IMR-90 (cell line): ENCODE data around the gene PPARD. TPM values are rescaled to one million over a fixed set of nuclear protein-coding genes. Genes with fewer than 3 reads are reported as not detected.

Experiments
- ATAC-seq: fragments of 200-7000 bp; cut with Tn5 transposase; 2 replicates; pipeline ENCODE4 v1.9.1; 2020; ENCODE audit warnings: low read depth, mild to moderate bottlenecking, moderate library complexity
- BruUV-seq: library from RNA; stranded (reverse); fragments of 400-500 nt; replicated peaks from 2 replicates; lab custom pipeline; 2021; lab: Mats Ljungman, UMichigan
- CTCF ChIA-PET: fragments of 300-600 bp; formaldehyde crosslinking; extraction: SDS; loops from one replicate; lab custom pipeline; 2021; ENCODE audit warnings: antibody characterized with exemption; lab: Yijun Ruan, JAX
- POLR2A ChIA-PET: fragments of 300-600 bp; sonication (Branson Sonifier 250); formaldehyde crosslinking; loops from one replicate; lab custom pipeline; 2022; ENCODE audit warnings: antibody characterized with exemption; ENCODE audit not compliant: unreplicated experiment; lab: Charles Lee
- DNase-seq: peaks from one replicate; pipeline ENCODE4 v3.0.0; 2013
- H2AFZ ChIP-seq: replicated peaks from 2 replicates; pipeline ENCODE3; 2013; ENCODE audit warnings: low read length, mild to moderate bottlenecking; ENCODE audit not compliant: poor library complexity
- H2AK5ac ChIP-seq: 2 replicates; pipeline ENCODE4 v1.6.1; 2013; ENCODE audit warnings: low read depth, low read length, inconsistent platforms
- H2AK9ac ChIP-seq: replicated peaks from 2 replicates; pipeline ENCODE3; 2013; ENCODE audit warnings: mild to moderate bottlenecking, low read depth, low read length, moderate library complexity; ENCODE audit not compliant: poor library complexity
- H2BK120ac ChIP-seq: 2 replicates; pipeline ENCODE4 v1.6.1; 2013; ENCODE audit warnings: low read depth, low read length, inconsistent platforms
- H2BK15ac ChIP-seq: 3 replicates; pipeline ENCODE4 v1.6.1; 2013; ENCODE audit warnings: low read depth, low read length, inconsistent platforms
- H2BK20ac ChIP-seq: 2 replicates; pipeline ENCODE4 v1.6.1; 2013; ENCODE audit warnings: low read depth, mild to moderate bottlenecking, inconsistent platforms, low read length, moderate library complexity
- H2BK5ac ChIP-seq: 2 replicates; pipeline ENCODE4 v1.6.1; 2013; ENCODE audit warnings: mild to moderate bottlenecking, low read depth, low read length, inconsistent platforms; ENCODE audit not compliant: poor library complexity, severe bottlenecking
- H3K14ac ChIP-seq: replicated peaks from 2 replicates; pipeline ENCODE4 v1.6.1; 2013; ENCODE audit warnings: low read depth, low read length, inconsistent platforms
- H3K18ac ChIP-seq: 2 replicates; pipeline ENCODE4 v1.6.1; 2013; ENCODE audit warnings: low read depth, low read length, control low read depth
- H3K23ac ChIP-seq: 2 replicates; pipeline ENCODE4 v1.6.1; 2013; ENCODE audit warnings: low read depth, low read length, inconsistent platforms
- H3K27ac ChIP-seq: 2 replicates; pipeline ENCODE4 v1.5.1; 2013; ENCODE audit warnings: mild to moderate bottlenecking, control low read depth, low read length; ENCODE audit not compliant: insufficient read depth
- H3K27me3 ChIP-seq: 2 replicates; pipeline ENCODE4 v1.6.1; 2013; ENCODE audit warnings: low read length; ENCODE audit not compliant: control insufficient read depth, insufficient read depth
- H3K36me3 ChIP-seq: 2 replicates; pipeline ENCODE4 v1.6.1; 2013; ENCODE audit warnings: low read length, mixed read lengths; ENCODE audit not compliant: control insufficient read depth, insufficient read depth
- H3K4ac ChIP-seq: 2 replicates; pipeline ENCODE4 v1.6.1; 2013; ENCODE audit warnings: low read depth, low read length, inconsistent platforms
- H3K4me1 ChIP-seq: 2 replicates; pipeline ENCODE4 v1.6.1; 2013; ENCODE audit warnings: low read length, mixed read lengths; ENCODE audit not compliant: control insufficient read depth, insufficient read depth
- H3K4me2 ChIP-seq: 2 replicates; pipeline ENCODE4 v1.6.1; 2013; ENCODE audit warnings: low read depth, mild to moderate bottlenecking, control low read depth, low read length, moderate library complexity
- H3K4me3 ChIP-seq: 2 replicates; pipeline ENCODE4 v1.5.1; 2013; ENCODE audit warnings: low read depth, mild to moderate bottlenecking, control low read depth, low read length, moderate library complexity; ENCODE audit not compliant: insufficient read depth
- H3K56ac ChIP-seq: 2 replicates; pipeline ENCODE4 v1.6.1; 2013; ENCODE audit warnings: low read length, inconsistent platforms; ENCODE audit not compliant: insufficient read depth; ENCODE audit errors: extremely low read depth
- H3K79me1 ChIP-seq, 2 experiments: 2 replicates each; pipeline ENCODE4 v1.6.1; 2013; ENCODE audit warnings: low read length in 2 of 2, inconsistent platforms in 1 of 2, low read depth in 1 of 2
- H3K9ac ChIP-seq: 2 replicates; pipeline ENCODE4 v1.6.1; 2013; ENCODE audit warnings: low read depth, low read length, control low read depth
- H3K9me1 ChIP-seq: 2 replicates; pipeline ENCODE4 v1.6.1; 2013; ENCODE audit warnings: low read length, inconsistent platforms; ENCODE audit not compliant: insufficient read depth
- H3K9me3 ChIP-seq: 2 replicates; pipeline ENCODE4 v1.6.1; 2013; ENCODE audit warnings: low read length; ENCODE audit not compliant: control insufficient read depth, insufficient read depth
- H4K20me1 ChIP-seq: 2 replicates; pipeline ENCODE4 v1.6.1; 2013; ENCODE audit warnings: low read length, inconsistent platforms; ENCODE audit not compliant: insufficient read depth
- H4K5ac ChIP-seq: 2 replicates; pipeline ENCODE4 v1.6.1; 2013; ENCODE audit warnings: mild to moderate bottlenecking, low read depth, low read length, control low read depth
- H4K8ac ChIP-seq, 2 experiments: 2 replicates each; pipeline ENCODE4 v1.6.1; 2013; ENCODE audit warnings: low read depth in 2 of 2, low read length in 2 of 2, control low read depth in 1 of 2, inconsistent platforms in 1 of 2
- H4K91ac ChIP-seq: 2 replicates; pipeline ENCODE4 v1.6.1; 2013; ENCODE audit warnings: low read depth, low read length, inconsistent platforms; ENCODE audit not compliant: insufficient read depth
- BHLHE40 ChIP-seq: fragments of 150-350 bp; IDR thresholded peaks from 2 replicates; pipeline ENCODE4 v1.6.1; 2016; ENCODE audit warnings: mild to moderate bottlenecking, low read depth, low read length
- CEBPB ChIP-seq: IDR thresholded peaks from 2 replicates; pipeline ENCODE4 v1.6.1; 2012; ENCODE audit warnings: low read depth, low read length, improper control_type of control experiment
- CHD1 ChIP-seq: IDR thresholded peaks from 2 replicates; pipeline ENCODE4 v1.6.1; 2012; ENCODE audit warnings: low read depth, low read length, improper control_type of control experiment
- CTCF ChIP-seq: conservative IDR thresholded peaks from 2 replicates; pipeline ENCODE4 v1.5.1; 2012; ENCODE audit warnings: mild to moderate bottlenecking, low read depth, low read length, improper control_type of control experiment
- FOS ChIP-seq: fragments of 150-350 bp; IDR thresholded peaks from 2 replicates; pipeline ENCODE4 v1.6.1; 2016; ENCODE audit warnings: low read depth, low read length
- MAFK ChIP-seq: IDR thresholded peaks from 2 replicates; pipeline ENCODE4 v1.6.1; 2012; ENCODE audit warnings: low read depth, low read length, improper control_type of control experiment
- MAZ ChIP-seq: IDR thresholded peaks from 2 replicates; pipeline ENCODE4 v1.6.1; 2012; ENCODE audit warnings: low read depth, mild to moderate bottlenecking, low read length, improper control_type of control experiment, moderate library complexity, borderline replicate concordance
- MXI1 ChIP-seq: IDR thresholded peaks from 2 replicates; pipeline ENCODE4 v1.6.1; 2012; ENCODE audit warnings: low read depth, mild to moderate bottlenecking, low read length, moderate library complexity, borderline replicate concordance
- NFE2L2 ChIP-seq: fragments of 150-350 bp; IDR thresholded peaks from 2 replicates; pipeline ENCODE4 v1.6.1; 2016; ENCODE audit warnings: low read depth, mild to moderate bottlenecking, low read length
- POLR2A ChIP-seq: IDR thresholded peaks from 2 replicates; pipeline ENCODE4 v1.6.1; 2012; ENCODE audit warnings: mild to moderate bottlenecking, low read depth, low read length
- RAD21 ChIP-seq: IDR thresholded peaks from 2 replicates; pipeline ENCODE4 v1.6.1; 2012; ENCODE audit warnings: low read length, improper control_type of control experiment
- RCOR1 ChIP-seq: IDR thresholded peaks from 2 replicates; pipeline ENCODE4 v1.6.1; 2012; ENCODE audit warnings: mild to moderate bottlenecking, low read length, improper control_type of control experiment; ENCODE audit not compliant: insufficient replicate concordance
- RFX5 ChIP-seq: IDR thresholded peaks from 2 replicates; pipeline ENCODE4 v1.8.0; 2012; ENCODE audit warnings: low read depth, mild to moderate bottlenecking, low read length, moderate library complexity
- SMC3 ChIP-seq: fragments of 150-350 bp; IDR thresholded peaks from 2 replicates; pipeline ENCODE4 v1.6.1; 2016; ENCODE audit warnings: low read depth, mild to moderate bottlenecking, antibody characterized with exemption, low read length, moderate library complexity
- USF2 ChIP-seq: fragments of 150-350 bp; IDR thresholded peaks from 2 replicates; pipeline ENCODE4 v1.6.1; 2017; ENCODE audit warnings: mild to moderate bottlenecking, antibody characterized with exemption, low read length, low read depth
- WGBS, 2 experiments: methylation state at CpG; one replicate each; pipeline versions ENCODE4 v1.1.5 to v1.1.7; 2013; ENCODE audit warnings: missing lambda C conversion rate in 2 of 2; ENCODE audit not compliant: insufficient read length in 1 of 2; ENCODE audit errors: extremely low coverage in 2 of 2; 5-methylcytosine and 5-hydroxymethylcytosine counted together
- dilution Hi-C: fragments of 300-500 bp; cut with HindIII; formaldehyde crosslinking; loops from one replicate; pipeline ENCODE4 v1.14.3; 2018; ENCODE audit warnings: low sequenced_read_pairs; ENCODE audit not compliant: unreplicated experiment
- in situ Hi-C: fragments of 300-500 bp; cut with MboI; formaldehyde crosslinking; loops from 3 replicates; pipeline ENCODE4 v1.14.3; 2019; ENCODE audit warnings: low sequenced_read_pairs, inconsistent platforms, mixed read lengths
- intact Hi-C: fragments of 100-400 bp; cut with micrococcal nuclease; formaldehyde crosslinking; loops from 2 replicates; pipeline ENCODE4 v1.10.0; 2022
- polyA plus RNA-seq, 3 experiments: library from polyadenylated mRNA; depleted of rRNA; stranded (reverse); fragments of >200 nt; gene quantifications; 2 replicates each; pipeline ENCODE4 v1.2.3, GENCODE V29; 2012; ENCODE audit warnings: low replicate concordance in 1 of 3
- total RNA-seq: library from RNA; depleted of rRNA; stranded (reverse); fragments of >200 nt; gene quantifications from 2 replicates; pipeline ENCODE4 v1.2.3, GENCODE V29; 2012
- TF ChIP-seq, protein P1 (sequence below): fragments of 150-350 bp; IDR thresholded peaks from 2 replicates; pipeline ENCODE4 v1.6.1; 2016; ENCODE audit warnings: low read depth, mild to moderate bottlenecking, low read length, moderate library complexity, borderline replicate concordance

PPARD gene
- total and polyA plus RNA-seq, 2 of the 4 experiments (the other 2 are of a cell fraction) = 10.4 to 69.0 TPM

GRCh38 chr6:35402136-35402855 is 59.9 kb downstream of the PPARD start:
- Histone ChIP-seq H3K9me1 (peaks cover 31% of the 10 kb centered on the region), H4K8ac (no peak overlapping the region), H2BK15ac (no peak overlapping the region), H2AFZ (no peak overlapping the region), H3K36me3 (peaks cover 4% of the 10 kb centered on the region; the same call in 1 of the 2 replicates), H3K4me1 (peaks cover 11% of the 10 kb centered on the region), H3K18ac (no peak overlapping the region), H3K4me2 (no peak overlapping the region), H4K91ac (no peak overlapping the region), H3K27me3 (no peaks in the 10 kb centered on the region), H2BK5ac (no peak overlapping the region), H3K14ac (no peak overlapping the region), H2BK120ac (no peak overlapping the region), H3K9ac (no peak overlapping the region), H2AK9ac (no peak overlapping the region), H3K23ac (no peak overlapping the region), H3K79me1 (peaks cover 48 to 91% of the 10 kb centered on the region in 2 experiments), H4K5ac (no peak overlapping the region), H3K4ac (no peak overlapping the region), H3K56ac (no peak overlapping the region), H3K4me3 (no peak overlapping the region), H2AK5ac (peak overlapping the region; percentile 31; the same call in 1 of the 2 replicates), H3K27ac (no peak overlapping the region), H3K9me3 (no peaks in the 10 kb centered on the region), H4K20me1 (peaks cover 30% of the 10 kb centered on the region), H2BK20ac (no peak overlapping the region)
- intact Hi-C loops = no loop called here
- DNase-seq (no peak), ATAC-seq (no peak)
- dilution Hi-C loops = no loop called here
- CTCF ChIA-PET = no interaction called here
- in situ Hi-C loops = no loop called here
- no peak for TF ChIP-seq MAFK
- TF ChIP-seq MAZ = no peak
- no peak for TF ChIP-seq FOS
- no peak for TF ChIP-seq BHLHE40
- no peak for TF ChIP-seq CHD1
- TF ChIP-seq CEBPB = no peak
- TF ChIP-seq MXI1 = no peak
- no peak for TF ChIP-seq RAD21
- no peak for TF ChIP-seq USF2
- TF ChIP-seq, protein P1, sequence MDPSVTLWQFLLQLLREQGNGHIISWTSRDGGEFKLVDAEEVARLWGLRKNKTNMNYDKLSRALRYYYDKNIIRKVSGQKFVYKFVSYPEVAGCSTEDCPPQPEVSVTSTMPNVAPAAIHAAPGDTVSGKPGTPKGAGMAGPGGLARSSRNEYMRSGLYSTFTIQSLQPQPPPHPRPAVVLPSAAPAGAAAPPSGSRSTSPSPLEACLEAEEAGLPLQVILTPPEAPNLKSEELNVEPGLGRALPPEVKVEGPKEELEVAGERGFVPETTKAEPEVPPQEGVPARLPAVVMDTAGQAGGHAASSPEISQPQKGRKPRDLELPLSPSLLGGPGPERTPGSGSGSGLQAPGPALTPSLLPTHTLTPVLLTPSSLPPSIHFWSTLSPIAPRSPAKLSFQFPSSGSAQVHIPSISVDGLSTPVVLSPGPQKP = no peak
- no peak for TF ChIP-seq CTCF
- TF ChIP-seq RCOR1 = no peak
- TF ChIP-seq NFE2L2 = no peak
- TF ChIP-seq RFX5 = no peak
- TF ChIP-seq POLR2A = no peak
- no peak for TF ChIP-seq SMC3
- POLR2A ChIA-PET = interaction anchor here (0.6 kb wide), 1 partner anchor 352 kb away, joined by 4 read pairs; no protein-coding TSS in a partner anchor
- WGBS, 2 experiments = no CpG with 5 or more reads among the region's 8 CpGs
- no TSS peak for BruUV-seq
